HG03432 (cell line): ENCODE measurements around the gene ZC3H18.
A peak's percentile ranks its signal among the peaks of the same experiment; 100 is the strongest.

ENCODE experiments used
- ATAC-seq: cut with Tn5 transposase; IDR thresholded peaks from one replicate; pipeline ENCODE4 v1.9.1; 2021; ENCODE audit warnings: mild to moderate bottlenecking, moderate library complexity; ENCODE audit not compliant: unreplicated experiment

The ZC3H18 gene

DNA sequence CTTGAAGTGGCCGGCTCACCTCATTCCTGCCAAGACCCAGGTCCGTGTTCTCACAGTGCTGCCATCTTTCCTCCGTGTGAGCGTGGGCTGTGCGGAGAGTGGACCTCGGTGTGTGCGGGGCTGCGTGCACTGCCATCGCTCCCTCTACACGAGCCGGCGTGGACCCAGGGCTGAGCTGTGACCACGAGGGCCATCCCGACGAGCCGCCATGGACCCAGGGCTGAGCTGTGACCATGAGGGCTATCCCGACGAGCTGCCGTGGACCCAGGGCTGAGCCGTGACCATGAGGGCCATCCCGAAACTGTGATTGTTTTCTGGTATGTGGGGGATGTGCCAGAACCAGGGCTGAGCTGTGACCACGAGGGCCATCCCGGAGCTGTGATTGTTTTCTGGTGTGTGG lies 101.6 kb downstream of the ZC3H18 start:
- no peak for ATAC-seq

DNA sequence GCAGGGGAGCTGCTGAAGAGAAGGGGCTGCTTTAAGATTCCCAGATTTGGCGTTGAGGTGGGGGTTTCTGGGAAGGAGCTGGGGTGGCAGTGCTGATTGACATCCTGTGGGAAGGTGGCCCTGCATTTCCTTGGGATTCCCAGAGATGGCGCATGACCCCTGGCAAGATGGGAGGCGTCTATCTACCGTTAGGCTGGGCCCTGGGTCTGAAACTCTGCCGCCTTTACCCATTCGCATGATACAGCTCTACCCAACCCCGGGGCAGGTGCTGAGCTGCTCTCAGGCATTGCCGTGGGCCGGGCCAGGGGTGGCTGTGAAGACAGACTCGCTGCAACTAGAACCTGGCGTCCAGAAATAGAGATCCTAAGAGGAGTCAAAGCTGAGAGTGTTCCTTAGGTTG lies 102.6 kb downstream of the ZC3H18 start:
- ATAC-seq = no peak

DNA sequence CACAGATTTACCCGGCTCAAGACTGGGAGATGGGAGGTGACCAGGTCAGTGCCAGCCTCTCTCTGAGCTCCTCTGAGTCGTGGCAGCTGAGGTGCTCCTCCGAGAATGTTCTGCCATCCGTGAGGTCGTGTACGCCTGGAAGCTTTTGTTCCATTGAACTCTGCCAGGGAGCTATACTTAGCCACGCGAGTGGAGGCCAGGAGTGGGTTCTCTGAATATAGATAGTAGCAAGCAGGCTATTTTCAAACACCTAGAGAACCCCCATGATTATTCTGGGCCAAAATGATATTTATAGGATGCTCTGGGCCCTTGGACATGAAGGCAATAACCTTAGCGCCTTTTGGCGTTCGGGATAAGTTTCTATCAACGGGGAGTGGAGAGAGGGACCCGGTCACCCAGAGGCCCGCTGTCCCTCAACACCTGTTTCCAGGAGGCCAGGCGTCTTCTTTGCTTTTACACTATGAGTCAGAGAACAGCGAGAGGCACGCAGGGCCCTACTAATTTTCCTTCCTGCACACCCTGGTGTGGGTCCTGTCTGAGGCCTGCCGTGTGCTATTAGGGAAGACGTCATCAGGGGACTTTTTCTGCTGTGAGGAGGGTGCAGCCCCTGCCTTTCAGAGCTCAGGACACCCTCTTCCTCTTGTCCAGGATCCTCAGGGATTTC lies 103.6 kb downstream of the ZC3H18 start:
- no peak for ATAC-seq

DNA sequence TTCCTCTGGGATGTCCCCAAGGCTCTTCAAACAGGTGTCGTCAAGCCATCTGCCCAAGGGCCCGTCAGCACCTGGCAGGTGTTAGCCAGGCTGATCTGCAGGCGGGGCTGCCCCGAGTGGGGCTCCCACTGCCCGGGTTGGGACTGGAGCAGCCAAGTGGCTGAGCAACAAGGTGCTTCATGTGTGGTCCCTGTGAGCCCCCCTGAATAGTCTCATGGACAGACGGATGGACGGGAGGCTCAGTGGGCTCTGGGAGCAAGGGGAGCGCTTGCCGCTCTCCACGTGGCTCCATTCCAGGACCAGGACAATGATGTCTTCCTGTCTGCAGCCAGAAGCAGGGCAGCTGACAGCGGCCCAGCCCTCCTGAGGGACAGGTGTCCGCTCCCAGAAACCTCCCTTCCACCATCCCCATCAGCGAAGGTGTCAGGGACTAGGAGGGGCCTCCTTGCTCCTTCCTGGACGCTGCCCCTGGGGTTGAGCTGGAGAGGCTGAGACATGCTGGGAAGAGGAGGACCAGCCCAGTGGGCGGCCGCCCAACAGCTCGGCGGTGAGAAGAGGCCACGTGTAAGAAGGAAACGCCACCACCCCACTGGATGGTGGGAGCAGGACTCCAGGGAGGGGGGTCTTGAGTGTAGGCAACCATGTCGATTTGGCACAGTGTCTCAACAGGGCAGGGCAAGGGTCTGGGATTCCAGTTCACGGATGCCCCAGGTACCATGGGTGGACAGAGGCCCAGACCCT lies 106.5 kb downstream of the ZC3H18 start:
- ATAC-seq = no peak

DNA sequence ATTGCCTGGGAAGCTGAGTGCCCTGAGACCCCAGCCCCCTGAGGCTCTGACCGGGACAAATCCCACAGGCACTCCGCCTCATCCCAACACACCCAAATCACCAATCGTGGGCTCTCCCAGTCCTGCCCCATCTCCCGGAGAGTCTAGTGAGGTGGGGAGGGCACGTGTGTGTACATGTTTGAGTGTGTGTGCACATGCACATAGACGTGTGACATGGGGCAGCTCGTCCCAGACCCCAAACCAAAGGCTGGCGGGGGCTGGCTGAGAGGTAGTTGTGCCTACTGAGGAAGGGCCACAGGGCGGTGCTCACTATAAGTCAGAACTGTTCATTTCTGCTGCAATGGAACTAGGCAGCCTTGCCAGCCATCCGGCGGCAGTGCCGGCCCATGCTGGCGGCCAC lies 107.5 kb downstream of the ZC3H18 start:
- ATAC-seq = no peak

DNA sequence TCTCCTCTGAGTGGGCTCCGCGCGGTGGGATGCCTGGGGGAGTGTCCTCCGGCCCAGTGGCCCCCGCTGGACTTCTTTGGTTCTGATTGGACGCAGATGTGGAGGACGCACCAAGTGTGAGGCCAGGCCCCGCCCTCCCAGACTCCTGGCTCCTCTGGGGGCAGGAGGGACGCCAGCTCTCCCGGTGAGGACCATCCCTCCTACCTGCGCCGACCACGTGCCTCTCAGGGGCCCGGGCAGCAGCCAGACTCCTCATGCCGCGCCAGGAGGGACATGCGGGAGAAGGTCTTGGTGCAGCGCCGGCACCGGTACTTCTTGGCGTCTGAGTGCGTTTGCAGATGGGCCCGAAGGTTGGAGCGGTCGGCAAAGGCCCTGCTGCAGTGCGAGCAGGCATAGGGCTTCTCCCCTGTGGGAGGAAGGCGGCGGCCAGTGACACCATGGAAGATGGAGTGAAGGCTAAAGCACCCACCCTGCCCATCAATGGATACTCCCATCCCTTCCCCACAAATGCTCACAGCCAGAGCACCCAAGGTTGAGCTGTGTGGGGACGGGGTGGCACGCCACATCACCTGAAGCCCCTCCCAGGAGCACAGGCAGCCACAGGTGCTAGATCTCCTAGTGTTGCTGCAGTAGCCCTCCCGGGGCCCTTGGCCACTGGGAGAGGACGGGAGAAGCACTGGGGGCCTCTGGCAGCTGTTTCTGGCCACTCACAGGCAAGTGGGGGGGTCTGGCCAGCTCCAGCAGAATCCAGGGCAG lies 108.2 kb downstream of the ZC3H18 start:
- ATAC-seq = no peak

DNA sequence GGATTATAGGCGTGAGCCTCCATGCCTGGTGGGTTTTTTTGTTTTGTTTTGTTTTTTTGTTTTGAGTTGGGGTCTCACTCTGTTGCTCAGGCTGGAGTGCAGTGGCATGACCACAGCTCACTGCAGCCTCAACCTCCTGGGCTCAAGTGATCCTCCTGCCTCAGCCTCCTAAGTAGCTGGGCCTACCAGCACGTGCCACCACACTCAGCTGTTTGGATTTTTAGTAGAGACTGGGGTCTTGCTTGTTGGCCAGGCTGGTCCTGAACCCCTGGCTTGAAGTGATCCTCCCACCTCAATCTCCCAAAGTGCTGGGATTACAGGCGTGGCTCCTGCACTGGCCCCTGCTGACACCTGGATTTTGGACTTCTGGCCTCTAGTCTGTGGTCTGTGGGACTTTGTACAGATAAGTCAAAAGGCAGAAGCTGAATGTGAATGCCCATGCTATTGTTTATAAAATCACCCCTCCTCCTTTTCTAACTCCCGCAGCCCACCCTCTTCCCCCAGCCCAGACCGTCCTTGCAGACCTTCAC lies 110.4 kb downstream of the ZC3H18 start:
- no peak for ATAC-seq

DNA sequence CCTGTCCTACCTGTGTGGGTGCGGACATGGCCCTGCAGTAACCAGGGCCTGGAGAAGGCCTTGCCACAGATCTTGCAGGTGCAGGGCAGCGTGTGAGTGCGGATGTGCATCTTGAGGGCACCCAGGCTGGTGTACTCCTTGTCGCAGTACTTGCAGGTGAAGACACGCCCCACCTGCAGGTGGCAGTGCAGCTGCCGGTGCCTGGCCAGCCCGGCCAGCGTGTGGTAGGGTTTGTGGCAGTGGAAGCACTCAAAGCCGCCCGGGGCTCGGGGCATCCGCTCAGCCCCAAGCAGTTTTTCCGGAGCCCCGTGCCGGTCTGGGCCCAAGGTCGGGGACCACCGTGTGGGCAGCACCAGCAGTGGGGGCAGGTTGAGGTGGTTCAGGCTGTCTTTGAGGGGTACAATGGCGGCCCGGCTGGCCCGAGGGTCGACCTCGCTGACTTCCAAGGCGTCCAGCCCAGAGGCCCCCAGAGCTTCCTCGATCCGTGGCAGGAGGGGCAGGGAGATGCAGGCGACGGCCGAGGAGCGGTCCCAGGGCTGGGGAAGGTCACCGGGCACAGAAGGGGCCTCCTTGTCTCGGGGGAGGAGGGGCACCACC lies 111.0 kb downstream of the ZC3H18 start:
- peak; percentile 15 for ATAC-seq
